Measurements from ENCODE around the gene PAK1. TPM values are rescaled to one million over a fixed set of nuclear protein-coding genes. Genes with fewer than 3 reads are reported as not detected.

The PAK1 gene
- total and polyA plus RNA-seq, 2 donors (not counting 3 experiments of a cell fraction or from before 2014, with no cell fraction given), result 5.6 to 12.9 TPM

DNA sequence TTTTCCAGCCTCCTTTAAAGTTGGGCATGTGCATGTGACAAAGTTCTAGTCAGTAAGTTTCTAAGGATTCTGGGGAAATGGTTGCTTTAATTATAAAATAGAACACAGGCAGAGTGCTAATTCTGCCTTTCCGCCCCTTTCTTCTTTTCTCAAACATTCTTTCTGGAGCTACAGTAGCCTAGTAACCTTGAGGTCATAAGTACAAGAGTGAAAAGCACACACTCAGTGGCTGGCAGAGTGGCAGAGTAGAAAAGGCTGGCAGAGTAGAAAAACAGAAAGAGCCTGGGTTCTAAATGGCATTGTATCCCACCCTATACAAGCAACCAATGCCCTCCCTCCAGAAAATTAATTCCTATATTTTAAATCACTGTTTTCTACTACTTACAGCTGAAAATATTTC lies 51.2 kb downstream of the PAK1 start:
- no peak for TF ChIP-seq FOS (IDR thresholded peaks at IDR 0.05; ENCODE audit: borderline replicate concordance, insufficient read depth, low read length)
- TF ChIP-seq MYC (IDR thresholded peaks at IDR 0.05; ENCODE audit: low read depth, low read length), result no peak
- no peak for TF ChIP-seq GATA2 (IDR thresholded peaks at IDR 0.05; ENCODE audit: insufficient read depth, insufficient read length, low read depth, low read length)
- no peak for TF ChIP-seq POLR2A (IDR thresholded peaks at IDR 0.05; ENCODE audit: low read depth, low read length)
- TF ChIP-seq JUN (IDR thresholded peaks at IDR 0.05; ENCODE audit: borderline replicate concordance, insufficient read depth, insufficient read length, low read depth), result no peak
- TF ChIP-seq, protein P1, sequence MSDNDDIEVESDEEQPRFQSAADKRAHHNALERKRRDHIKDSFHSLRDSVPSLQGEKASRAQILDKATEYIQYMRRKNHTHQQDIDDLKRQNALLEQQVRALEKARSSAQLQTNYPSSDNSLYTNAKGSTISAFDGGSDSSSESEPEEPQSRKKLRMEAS (IDR thresholded peaks at IDR 0.05; ENCODE audit: insufficient read depth, insufficient read length), result no peak
- TF ChIP-seq POLR2AphosphoS5 (IDR thresholded peaks at IDR 0.05; ENCODE audit: insufficient read depth, low read depth, low read length), result no peak
- TF ChIP-seq EZH2 (IDR thresholded peaks at IDR 0.05; ENCODE audit: borderline replicate concordance, low read depth, low read length, severe bottlenecking), result no peak
- TF ChIP-seq, protein P2, sequence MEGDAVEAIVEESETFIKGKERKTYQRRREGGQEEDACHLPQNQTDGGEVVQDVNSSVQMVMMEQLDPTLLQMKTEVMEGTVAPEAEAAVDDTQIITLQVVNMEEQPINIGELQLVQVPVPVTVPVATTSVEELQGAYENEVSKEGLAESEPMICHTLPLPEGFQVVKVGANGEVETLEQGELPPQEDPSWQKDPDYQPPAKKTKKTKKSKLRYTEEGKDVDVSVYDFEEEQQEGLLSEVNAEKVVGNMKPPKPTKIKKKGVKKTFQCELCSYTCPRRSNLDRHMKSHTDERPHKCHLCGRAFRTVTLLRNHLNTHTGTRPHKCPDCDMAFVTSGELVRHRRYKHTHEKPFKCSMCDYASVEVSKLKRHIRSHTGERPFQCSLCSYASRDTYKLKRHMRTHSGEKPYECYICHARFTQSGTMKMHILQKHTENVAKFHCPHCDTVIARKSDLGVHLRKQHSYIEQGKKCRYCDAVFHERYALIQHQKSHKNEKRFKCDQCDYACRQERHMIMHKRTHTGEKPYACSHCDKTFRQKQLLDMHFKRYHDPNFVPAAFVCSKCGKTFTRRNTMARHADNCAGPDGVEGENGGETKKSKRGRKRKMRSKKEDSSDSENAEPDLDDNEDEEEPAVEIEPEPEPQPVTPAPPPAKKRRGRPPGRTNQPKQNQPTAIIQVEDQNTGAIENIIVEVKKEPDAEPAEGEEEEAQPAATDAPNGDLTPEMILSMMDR (IDR thresholded peaks at IDR 0.05; ENCODE audit: extremely low read depth in 1 of 2, insufficient read depth in 1 of 2, low read depth in 1 of 2, low read length in 2 of 2), result no peak
- CTCF ChIA-PET, result no interaction called here
- POLR2A ChIA-PET, result no interaction called here
- no peaks in the 10 kb centered on the region for H3K9me1 ChIP-seq (replicated peaks; ENCODE audit: control insufficient read depth, extremely low read depth, insufficient read depth, low read length)
- no peaks in the 10 kb centered on the region for H4K20me1 ChIP-seq (replicated peaks; ENCODE audit: control insufficient read depth, extremely low read depth, insufficient read depth, low read length)
- no TSS peak for BruUV-seq (replicated peaks)
- H3K9me3 ChIP-seq (replicated peaks; ENCODE audit: control insufficient read depth, insufficient read depth, low read length), result no peaks in the 10 kb centered on the region
- no peaks in the 10 kb centered on the region for H3K4me1 ChIP-seq (ENCODE audit: control insufficient read depth, extremely low read depth, insufficient read depth, low read length)
- no peak for FAIRE-seq
- H2AFZ ChIP-seq (ENCODE audit: low read depth, low read length), result no peak overlapping the region
- H3K79me2 ChIP-seq (ENCODE audit: control insufficient read depth, insufficient read depth, low read length), result no peaks in the 10 kb centered on the region
- no peak overlapping the region for H3K9ac ChIP-seq (replicated peaks; ENCODE audit: extremely low read depth, insufficient read depth, low read length)
- H3K27ac ChIP-seq (ENCODE audit: insufficient read depth, low read depth, low read length), result no peak overlapping the region
- no peak for DNase-seq (ENCODE audit: low read depth, low spot score)
- H3K27me3 ChIP-seq (ENCODE audit: control insufficient read depth in 2 of 2, insufficient read depth in 2 of 2, low read length in 2 of 2), result peaks cover 0 to 6% of the 10 kb centered on the region in 2 experiments
- no peak overlapping the region for H3K4me3 ChIP-seq (replicated peaks in 1 of 3; ENCODE audit: insufficient read depth in 1 of 3, low read depth in 1 of 3, low read length in 3 of 3)
- intact Hi-C loops (cut with micrococcal nuclease) (no loop called here), dilution Hi-C loops (cut with MboI; ENCODE audit: extremely low pct_ligation_motif_present, low sequenced_read_pairs) (no loop called here)
- H3K36me3 ChIP-seq (ENCODE audit: control insufficient read depth in 2 of 2, extremely low read depth in 1 of 2, insufficient read depth in 2 of 2, low read length in 2 of 2), result no peaks in the 10 kb centered on the region
- H3K4me2 ChIP-seq (ENCODE audit: insufficient read depth, low read length), result no peak overlapping the region

Measured in endothelial cell of umbilical vein (primary cell).